Activated naive CD8-positive, alpha-beta T cell (primary cell): ENCODE measurements around the gene MEN1.

Experiments used
- H3K27ac Mint-ChIP-seq: one replicate; pipeline ENCODE4 v1.8.0; 2021; ENCODE audit warnings: mixed read lengths
- H3K27me3 Mint-ChIP-seq: one replicate; pipeline ENCODE4 v1.8.0; 2021; ENCODE audit warnings: mixed read lengths
- H3K36me3 Mint-ChIP-seq: one replicate; pipeline ENCODE4 v1.8.0; 2021; ENCODE audit warnings: mixed read lengths
- H3K4me1 Mint-ChIP-seq: one replicate; pipeline ENCODE4 v1.8.0; 2021; ENCODE audit warnings: low read depth, mixed read lengths
- H3K4me3 Mint-ChIP-seq: one replicate; pipeline ENCODE4 v1.8.0; 2021; ENCODE audit warnings: mild to moderate bottlenecking, mixed read lengths
- H3K9me3 Mint-ChIP-seq: one replicate; pipeline ENCODE4 v1.8.0; 2021; ENCODE audit warnings: low read depth, mixed read lengths

Gene MEN1

DNA sequence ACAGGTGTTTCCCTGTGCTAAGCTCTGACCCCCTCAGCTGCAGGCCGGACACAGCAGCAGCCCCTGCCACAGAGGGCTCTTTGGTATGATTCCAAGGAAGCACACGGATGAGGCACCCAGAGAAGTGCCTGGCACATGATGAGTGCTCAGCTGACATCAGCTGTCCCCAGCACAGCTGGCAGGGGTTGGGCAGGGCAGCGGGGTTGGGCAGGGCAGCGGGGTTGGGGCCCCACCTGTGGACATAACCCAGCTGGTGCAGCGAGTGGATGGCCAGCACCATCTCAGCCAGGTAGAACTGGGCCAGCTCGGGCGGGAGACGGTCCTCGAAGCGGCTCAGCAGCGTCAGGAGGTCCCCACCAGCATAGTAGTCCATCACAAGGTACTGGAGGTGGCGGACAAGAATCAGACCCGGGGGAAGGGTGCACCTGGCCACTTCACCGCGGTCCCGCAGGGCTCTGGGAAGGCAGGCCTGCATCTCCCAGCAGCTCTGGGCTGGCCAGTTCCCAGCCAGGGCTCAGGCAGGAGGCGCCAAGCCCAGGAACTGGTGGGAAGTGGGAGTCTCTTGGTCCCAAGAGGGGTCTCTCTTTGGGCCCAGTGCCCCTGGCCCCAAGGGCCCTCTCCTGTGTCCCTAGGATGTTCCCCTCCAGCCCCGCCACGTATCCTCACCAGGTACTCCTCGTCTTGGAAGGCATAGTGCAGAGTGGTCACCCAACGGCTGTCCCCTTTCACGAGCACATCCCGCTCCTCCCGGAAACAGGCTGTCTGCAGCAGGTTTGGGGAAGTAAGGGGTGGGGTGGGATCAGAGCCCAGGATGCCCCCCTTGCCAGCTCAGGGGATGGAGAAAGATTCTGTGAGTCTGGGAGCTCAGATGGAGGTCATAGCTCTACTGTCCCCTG is 29.8 kb upstream of the MEN1 start:
- H3K27me3 Mint-ChIP-seq, result no peaks in the 10 kb centered on the region
- H3K36me3 Mint-ChIP-seq, result no peaks in the 10 kb centered on the region
- H3K4me1 Mint-ChIP-seq, result peaks cover 10% of the 10 kb centered on the region
- H3K27ac Mint-ChIP-seq, result no peak overlapping the region
- no peak overlapping the region for H3K4me3 Mint-ChIP-seq
- no peaks in the 10 kb centered on the region for H3K9me3 Mint-ChIP-seq

DNA sequence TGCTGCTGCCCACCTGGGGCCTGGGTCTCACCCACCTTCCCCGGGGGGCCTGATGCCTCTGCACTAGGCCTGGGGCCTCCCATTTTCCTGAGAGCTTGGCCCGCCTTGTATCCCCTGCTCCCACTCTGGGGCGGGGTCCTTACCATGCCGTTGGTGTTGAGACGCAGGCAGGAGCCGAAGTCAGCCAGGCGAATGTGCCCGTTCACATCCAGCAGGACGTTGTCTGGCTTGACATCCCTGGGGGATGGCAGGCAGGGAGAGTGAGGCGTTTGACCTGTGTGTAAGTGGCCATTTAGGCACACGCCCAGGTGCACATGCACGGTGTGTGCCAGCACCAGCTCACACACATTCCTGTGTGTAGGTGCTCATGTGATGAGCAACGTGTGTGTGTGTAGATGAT is 29.0 kb upstream of the MEN1 start:
- H3K4me3 Mint-ChIP-seq, result no peak overlapping the region
- H3K36me3 Mint-ChIP-seq, result no peaks in the 10 kb centered on the region
- no peak overlapping the region for H3K27ac Mint-ChIP-seq
- H3K27me3 Mint-ChIP-seq, result no peaks in the 10 kb centered on the region
- peaks cover 7% of the 10 kb centered on the region for H3K4me1 Mint-ChIP-seq
- H3K9me3 Mint-ChIP-seq, result no peaks in the 10 kb centered on the region

DNA sequence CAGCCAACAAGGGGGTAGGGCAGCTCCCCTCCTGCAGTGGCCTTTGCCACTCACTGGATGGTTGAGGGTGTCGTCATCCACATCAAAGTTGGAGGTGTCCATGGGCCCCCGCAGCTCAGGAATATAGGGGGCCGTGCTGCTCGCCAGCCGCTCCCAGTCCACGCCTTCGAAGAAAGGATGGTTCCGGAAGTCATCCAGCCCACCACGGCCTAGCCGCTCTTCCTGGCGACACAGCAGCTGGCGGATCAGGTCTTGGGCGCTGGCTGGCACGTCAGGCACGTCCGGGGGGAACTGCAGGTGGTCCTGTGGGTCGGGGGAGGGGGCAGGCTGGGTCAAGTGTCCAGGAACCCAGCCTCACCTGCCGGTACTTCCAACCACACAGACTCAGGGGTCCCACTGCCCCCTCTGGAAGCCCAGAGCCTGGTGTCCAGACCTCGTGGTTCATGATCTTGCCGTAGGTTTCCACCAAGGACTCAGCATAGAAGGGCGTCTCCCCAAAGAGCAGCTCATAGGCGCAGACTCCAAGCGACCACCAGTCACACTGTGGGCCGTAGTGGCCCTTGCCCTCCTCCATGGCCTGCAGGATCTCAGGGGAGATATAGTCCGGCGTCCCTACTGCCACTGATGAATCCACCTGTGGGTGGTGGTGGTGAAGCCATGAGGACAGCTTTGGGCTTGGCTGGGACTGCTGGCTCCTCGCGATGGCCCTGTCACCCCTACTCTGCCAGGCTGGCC is 28.4 kb upstream of the MEN1 start:
- H3K36me3 Mint-ChIP-seq, result no peaks in the 10 kb centered on the region
- no peak overlapping the region for H3K4me3 Mint-ChIP-seq
- no peak overlapping the region for H3K27ac Mint-ChIP-seq
- H3K9me3 Mint-ChIP-seq, result no peaks in the 10 kb centered on the region
- peaks cover 5% of the 10 kb centered on the region for H3K4me1 Mint-ChIP-seq
- no peaks in the 10 kb centered on the region for H3K27me3 Mint-ChIP-seq

DNA sequence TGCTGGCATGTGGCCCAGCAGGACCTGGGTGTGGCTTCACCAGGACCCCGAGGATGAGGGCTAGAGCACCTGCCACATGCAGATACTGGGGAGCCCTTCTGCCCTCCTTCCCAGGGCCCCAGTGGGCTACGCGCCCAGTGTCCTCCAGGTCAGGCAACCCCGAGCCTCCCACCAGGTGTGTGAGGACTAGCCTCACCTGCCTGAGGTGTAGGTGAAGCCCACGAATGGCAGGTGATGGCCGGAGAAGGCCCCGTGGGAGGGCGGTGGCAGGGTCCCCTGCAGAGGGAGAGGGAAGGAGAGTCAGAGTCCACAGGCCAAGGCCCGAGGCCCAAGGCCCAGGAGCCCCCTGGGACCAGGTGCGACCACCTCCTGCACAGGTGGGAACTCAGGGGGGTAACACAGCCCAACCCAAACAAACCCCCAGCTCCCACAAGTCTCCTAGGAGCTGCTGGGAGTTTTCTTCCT is 27.6 kb upstream of the MEN1 start:
- H3K4me3 Mint-ChIP-seq, result no peak overlapping the region
- H3K27ac Mint-ChIP-seq, result no peak overlapping the region
- no peaks in the 10 kb centered on the region for H3K27me3 Mint-ChIP-seq
- H3K4me1 Mint-ChIP-seq, result no peaks in the 10 kb centered on the region
- H3K9me3 Mint-ChIP-seq, result no peaks in the 10 kb centered on the region
- no peaks in the 10 kb centered on the region for H3K36me3 Mint-ChIP-seq

DNA sequence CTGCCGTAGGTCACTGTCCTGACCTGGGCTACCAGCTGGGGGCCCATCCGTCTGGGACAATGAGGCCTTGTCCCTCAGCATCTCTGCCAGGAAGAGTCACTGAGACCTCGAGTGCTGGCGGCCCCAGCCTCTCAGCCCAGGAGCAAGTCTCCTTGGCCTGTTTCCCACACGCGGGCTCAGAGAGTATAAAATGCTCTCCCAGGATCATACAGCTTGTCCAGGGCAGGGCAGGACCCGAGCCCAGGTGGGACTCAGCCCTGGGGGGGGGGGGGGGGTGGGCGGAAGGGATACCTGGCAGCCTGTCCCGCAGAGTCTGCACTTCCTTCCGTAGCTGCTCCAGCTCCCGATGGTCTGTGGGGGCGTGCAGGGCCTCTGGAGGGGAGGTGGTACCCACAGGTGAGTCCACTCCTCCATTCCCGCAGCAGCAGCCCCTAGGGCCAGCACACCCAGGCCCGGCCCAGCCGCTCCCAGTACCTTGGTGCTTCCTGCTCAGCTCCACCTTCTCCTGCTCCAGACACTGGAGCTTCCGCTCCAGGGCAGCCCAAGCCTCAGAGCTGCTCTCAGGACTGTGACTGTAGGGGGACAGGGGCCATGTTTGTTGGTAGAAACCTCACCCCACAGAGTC is 26.2 kb upstream of the MEN1 start:
- Mint-ChIP-seq H3K9me3 (no peaks in the 10 kb centered on the region), H3K27me3 (no peaks in the 10 kb centered on the region), H3K4me3 (no peak overlapping the region), H3K4me1 (no peaks in the 10 kb centered on the region), H3K36me3 (no peaks in the 10 kb centered on the region), H3K27ac (no peak overlapping the region)

DNA sequence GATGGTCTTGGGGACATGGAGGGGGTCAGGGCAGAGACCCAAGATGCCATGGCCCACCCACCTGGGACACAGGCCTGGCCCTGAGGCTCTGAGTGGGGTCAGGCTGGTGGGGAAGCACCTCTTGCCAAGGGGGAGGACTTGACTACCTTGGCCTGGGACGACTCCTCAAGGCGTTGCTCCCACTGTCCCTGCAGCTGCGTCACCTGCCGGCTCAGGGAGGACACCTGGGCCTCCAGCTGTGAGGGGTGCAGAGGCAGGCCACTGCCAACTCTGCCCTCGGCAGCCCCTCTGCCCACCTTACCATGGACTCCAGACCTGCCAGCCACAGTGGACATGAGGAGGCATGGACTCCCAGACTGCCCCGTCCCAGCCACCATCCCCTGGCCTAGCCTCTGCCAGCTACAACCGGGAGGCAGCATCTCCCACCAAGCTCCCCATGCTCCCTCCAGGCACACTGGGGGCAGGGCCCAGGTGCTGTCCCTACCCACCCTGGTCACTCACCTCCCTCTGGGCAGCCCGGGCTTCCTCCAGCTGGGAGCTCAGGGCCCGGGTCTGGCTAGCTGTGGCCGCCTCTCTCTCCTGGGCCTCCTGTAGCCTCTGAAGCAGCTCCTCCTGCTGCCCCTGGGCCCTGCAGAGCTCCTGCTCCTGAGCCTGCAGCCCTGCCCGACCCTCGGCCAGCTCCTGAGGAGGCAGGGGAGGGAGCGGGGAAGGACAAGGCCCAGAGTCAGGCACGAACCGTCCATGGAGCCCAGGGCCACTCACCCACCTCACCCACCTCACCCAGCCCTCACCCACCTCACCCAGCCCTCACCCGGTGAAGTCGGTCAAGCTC is 25.5 kb upstream of the MEN1 start:
- Mint-ChIP-seq H3K27me3 (no peaks in the 10 kb centered on the region), H3K27ac (no peak overlapping the region), H3K9me3 (no peaks in the 10 kb centered on the region), H3K36me3 (no peaks in the 10 kb centered on the region), H3K4me3 (no peak overlapping the region), H3K4me1 (no peaks in the 10 kb centered on the region)

DNA sequence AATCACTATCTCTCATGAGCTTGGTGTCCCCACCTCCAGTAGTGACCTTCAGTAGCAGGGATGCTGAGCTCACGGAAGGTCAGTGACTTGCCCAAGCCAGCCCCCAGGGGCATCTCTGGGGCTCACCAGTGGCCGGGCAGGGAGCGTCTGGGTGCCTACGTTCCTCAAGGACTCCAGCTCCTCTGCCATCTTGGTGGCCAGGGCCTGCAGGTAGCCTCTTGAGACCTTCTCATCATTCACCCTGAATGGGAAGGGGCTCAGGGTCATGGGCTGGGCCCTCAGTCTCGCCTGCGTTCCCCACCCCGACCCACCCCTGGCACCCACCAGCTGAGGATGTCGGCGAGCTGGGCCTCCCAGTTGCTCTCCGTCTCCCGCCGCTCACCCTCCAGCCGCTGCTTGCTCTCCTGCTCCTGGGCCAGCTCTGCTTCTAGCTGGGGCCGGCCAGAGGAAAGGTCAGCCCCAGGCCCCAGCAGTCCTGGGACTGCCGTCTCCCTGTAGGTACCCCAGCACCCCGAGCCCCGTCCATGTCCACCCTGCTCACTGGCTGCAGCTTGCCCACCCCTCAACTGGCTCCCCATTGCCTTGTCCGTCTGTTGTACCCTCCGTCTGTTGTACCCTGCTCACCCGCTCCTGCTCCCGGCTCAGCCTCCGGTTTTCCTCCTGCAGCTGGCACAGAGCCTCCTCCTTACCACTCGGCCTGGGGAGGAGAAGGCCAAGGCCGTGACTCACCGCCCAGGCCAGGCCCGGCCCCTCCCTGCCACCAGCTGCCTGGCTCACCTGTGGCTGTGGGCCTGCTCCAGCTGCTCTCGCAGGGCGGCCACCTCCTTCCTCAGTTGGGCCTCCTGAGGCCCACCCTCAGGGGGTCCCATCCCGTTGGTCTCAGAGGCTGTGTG is 24.6 kb upstream of the MEN1 start:
- no peaks in the 10 kb centered on the region for H3K9me3 Mint-ChIP-seq
- H3K36me3 Mint-ChIP-seq, result no peaks in the 10 kb centered on the region
- no peak overlapping the region for H3K4me3 Mint-ChIP-seq
- H3K27me3 Mint-ChIP-seq, result no peaks in the 10 kb centered on the region
- H3K4me1 Mint-ChIP-seq, result no peaks in the 10 kb centered on the region
- H3K27ac Mint-ChIP-seq, result no peak overlapping the region

DNA sequence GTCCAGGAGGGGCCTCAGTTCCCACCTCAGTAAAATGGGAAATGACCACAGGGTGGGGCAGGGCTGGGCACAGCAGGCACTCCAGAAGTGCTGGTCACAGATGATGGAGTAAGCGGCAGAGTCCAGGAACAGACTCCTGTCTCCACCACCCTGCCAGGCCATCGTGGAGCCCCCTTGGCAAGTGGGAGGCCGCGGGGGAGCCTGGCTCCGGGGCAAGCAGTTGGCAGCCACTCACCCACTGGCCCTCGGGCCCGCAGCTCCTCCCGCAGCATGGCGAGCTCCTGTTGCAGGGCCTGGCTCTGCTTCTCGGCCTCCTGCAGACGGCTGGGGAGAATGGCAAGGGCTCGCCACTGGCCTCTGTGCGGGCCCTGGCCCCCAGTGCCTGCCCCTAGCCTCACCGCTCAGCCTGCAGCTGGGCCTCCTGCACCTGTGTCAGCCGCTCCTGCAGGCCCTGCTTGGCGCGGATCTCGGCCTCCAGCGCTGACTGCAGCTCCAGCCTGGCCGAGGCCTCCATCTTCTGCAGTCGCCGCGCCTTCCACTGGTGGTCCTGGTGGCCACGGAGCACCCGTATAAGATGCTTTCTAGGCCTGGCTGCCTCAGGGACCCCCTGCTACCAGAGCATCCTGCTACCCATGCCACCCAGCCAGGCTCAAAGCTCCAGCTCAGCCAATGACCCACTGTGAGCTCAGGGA is 23.8 kb upstream of the MEN1 start:
- no peak overlapping the region for H3K27ac Mint-ChIP-seq
- H3K9me3 Mint-ChIP-seq, result no peaks in the 10 kb centered on the region
- no peaks in the 10 kb centered on the region for H3K4me1 Mint-ChIP-seq
- no peaks in the 10 kb centered on the region for H3K27me3 Mint-ChIP-seq
- no peak overlapping the region for H3K4me3 Mint-ChIP-seq
- H3K36me3 Mint-ChIP-seq, result no peaks in the 10 kb centered on the region

DNA sequence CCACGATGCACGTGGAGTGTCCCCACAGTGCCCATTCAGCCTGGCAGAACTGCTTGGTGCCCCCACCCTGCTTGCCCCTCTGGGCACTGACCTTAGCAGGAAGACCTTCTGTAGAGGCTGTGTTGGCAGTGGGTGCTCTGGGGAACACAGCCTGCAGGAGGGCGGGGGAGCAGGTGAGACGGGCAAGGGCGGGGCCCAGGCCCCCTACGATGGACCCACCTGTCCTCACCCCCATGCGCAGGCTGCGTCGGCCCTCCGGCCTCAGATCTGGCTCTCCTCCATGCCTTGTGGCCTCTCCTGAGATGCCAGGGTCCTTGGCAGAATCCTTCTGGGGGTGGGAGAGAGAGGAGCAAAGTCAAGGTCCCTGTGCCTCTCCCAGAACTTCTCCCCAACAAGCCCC is 23.2 kb upstream of the MEN1 start:
- no peaks in the 10 kb centered on the region for H3K4me1 Mint-ChIP-seq
- no peaks in the 10 kb centered on the region for H3K36me3 Mint-ChIP-seq
- no peak overlapping the region for H3K27ac Mint-ChIP-seq
- H3K27me3 Mint-ChIP-seq, result no peaks in the 10 kb centered on the region
- no peak overlapping the region for H3K4me3 Mint-ChIP-seq
- H3K9me3 Mint-ChIP-seq, result no peaks in the 10 kb centered on the region

DNA sequence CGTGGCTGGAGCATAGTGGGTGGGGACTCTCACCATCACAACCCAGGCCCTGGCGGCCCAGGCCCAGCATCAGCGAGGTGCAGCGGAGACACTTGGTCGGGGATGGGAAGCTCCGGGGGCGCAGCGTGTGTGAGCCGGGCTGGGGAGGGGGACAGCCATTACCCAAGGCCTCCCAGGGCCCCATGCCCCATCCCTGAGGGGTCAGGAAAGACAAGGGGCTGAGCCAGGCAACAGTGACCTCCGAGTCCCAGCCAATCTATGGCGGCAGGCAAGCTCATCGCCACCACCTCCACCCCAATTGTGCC is 22.8 kb upstream of the MEN1 start:
- H3K36me3 Mint-ChIP-seq, result no peaks in the 10 kb centered on the region
- no peak overlapping the region for H3K27ac Mint-ChIP-seq
- H3K27me3 Mint-ChIP-seq, result no peaks in the 10 kb centered on the region
- no peaks in the 10 kb centered on the region for H3K9me3 Mint-ChIP-seq
- H3K4me1 Mint-ChIP-seq, result no peaks in the 10 kb centered on the region
- no peak overlapping the region for H3K4me3 Mint-ChIP-seq

DNA sequence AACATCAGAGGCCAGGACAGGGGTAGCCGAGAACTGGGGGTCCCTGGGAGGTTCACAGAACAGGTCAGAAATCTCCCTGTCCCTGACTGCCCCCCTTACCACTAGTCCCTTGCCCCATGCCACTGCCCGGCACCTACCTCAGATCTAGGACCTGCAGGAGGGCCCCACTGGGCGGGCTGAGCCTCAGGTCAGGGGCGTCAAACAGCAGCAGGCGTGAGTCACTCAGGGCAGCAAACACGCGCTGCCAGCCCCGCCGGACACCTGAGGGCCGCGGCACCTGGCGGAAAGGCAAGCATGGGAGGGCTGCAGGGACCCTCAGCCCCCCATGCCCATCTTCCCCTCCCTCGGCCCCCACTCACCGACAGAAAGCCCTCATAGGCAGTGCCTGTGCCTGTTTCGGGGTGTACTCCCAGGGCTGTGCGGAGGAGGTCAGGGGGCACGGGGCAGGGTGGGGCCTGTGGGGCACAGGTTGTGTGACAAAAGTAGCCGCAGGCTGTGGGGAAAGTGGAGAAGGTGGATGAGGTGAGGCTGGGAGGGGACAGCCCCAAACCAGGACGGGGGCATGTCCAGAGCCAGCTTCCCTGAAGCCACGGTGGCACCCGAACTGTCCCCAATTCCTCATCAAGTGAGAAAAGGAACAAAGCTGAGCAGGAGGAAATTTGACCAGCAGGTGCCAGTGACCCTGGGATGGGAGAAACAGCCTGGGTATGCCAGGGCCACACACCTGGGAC is 22.3 kb upstream of the MEN1 start:
- no peaks in the 10 kb centered on the region for H3K9me3 Mint-ChIP-seq
- no peak overlapping the region for H3K27ac Mint-ChIP-seq
- no peaks in the 10 kb centered on the region for H3K27me3 Mint-ChIP-seq
- H3K4me1 Mint-ChIP-seq, result no peaks in the 10 kb centered on the region
- no peaks in the 10 kb centered on the region for H3K36me3 Mint-ChIP-seq
- no peak overlapping the region for H3K4me3 Mint-ChIP-seq

DNA sequence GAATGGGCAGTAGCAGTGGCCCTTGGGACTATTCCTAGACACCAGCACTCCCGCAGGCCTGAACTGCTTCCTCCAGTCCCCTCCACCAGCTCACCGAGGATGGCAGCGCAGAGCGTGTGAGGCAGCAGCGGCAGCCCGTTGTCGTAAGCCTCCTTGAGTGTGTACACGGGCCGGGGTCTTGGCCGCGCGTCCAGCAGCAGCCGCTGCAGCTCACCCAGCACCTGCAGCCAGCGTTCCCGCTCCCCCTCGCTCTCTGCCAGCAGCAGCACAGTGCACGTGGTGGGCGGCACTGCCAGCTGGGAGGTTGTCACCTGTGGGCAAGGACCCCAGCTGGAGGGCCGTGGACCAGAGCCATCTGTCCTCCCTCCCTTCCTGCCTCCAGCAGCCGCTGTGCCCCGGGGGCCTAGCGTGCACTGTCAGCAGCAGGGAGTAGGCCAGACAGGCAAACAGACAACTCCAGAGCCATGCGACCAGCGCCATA is 21.1 kb upstream of the MEN1 start:
- Mint-ChIP-seq H3K4me3 (no peak overlapping the region), H3K27me3 (no peaks in the 10 kb centered on the region), H3K4me1 (no peaks in the 10 kb centered on the region), H3K36me3 (no peaks in the 10 kb centered on the region), H3K9me3 (no peaks in the 10 kb centered on the region), H3K27ac (no peak overlapping the region)
